ENCODE measurements around the gene TSN.
"Not testable (repeated sequence)": the region's sequence is repeated elsewhere in the genome, so short reads cannot be mapped to it uniquely, and the experiment has no call there.

The TSN gene

DNA sequence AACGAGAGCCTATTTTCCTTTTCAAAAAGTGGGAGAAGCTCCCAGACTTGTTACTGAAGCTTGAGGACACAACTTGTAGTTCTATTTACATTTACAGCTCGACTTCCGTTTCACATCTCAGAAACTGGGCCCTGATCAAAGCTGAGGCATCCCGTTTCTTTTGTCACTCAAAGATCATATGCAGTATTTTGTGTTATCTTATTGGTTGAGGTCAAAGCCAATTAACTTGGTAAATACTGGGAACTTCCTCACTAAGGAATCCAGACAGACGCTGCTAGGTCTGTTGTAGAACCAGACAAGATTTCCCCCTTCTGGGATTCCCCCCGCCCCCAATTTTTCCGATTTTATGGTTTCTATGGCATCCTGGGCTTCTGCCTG is 50.3 kb downstream of the TSN start:
- H3K27me3 ChIP-seq (ENCODE audit: insufficient read depth, poor library complexity, severe bottlenecking) = no peaks in the 10 kb centered on the region
- H3K27ac ChIP-seq (replicated peaks) = no peak overlapping the region
- H3K4me3 ChIP-seq (replicated peaks; ENCODE audit: insufficient read depth, low read length) = no peak overlapping the region
- DNase-seq (ENCODE audit: low read depth in 1 of 2, low spot score in 1 of 2) = no peak
- no peak for TF ChIP-seq GABPA (IDR thresholded peaks at IDR 0.05; ENCODE audit: low read depth)
- TF ChIP-seq REST (IDR thresholded peaks at IDR 0.05; ENCODE audit: insufficient replicate concordance, low read depth) = no peak
- TF ChIP-seq SPI1 (IDR thresholded peaks at IDR 0.05; ENCODE audit: borderline replicate concordance, low read depth) = no peak
- no peak for TF ChIP-seq POLR2AphosphoS5 (IDR thresholded peaks at IDR 0.05; ENCODE audit: low read depth)
- no peak for TF ChIP-seq CTCF (IDR thresholded peaks at IDR 0.05; ENCODE audit: insufficient read depth, low read length)

DNA sequence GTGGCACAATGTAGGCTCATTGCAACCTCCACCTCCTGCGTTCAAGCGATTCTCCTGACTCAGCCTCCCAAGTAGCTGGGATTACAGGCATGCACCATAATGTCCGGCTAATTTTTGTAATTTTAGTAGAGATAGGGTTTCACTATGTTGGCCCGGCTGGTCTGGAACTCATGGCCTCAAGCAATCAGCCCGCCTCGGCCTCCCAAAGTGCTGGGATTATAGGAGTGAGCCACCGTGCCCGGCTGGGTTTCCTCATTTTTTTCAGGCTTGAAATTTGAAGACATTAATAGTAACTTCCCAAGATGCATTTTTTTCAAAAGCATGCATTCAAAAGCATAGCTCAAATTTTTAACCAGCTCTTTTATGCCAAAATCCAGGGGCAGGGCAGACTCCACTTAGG is 52.3 kb downstream of the TSN start:
- not testable (repeated sequence) for H3K27me3 ChIP-seq (ENCODE audit: insufficient read depth, poor library complexity, severe bottlenecking); DNase-seq (ENCODE audit: low read depth in 1 of 2, low spot score in 1 of 2); H3K4me3 ChIP-seq (replicated peaks; ENCODE audit: insufficient read depth, low read length); H3K27ac ChIP-seq (replicated peaks)

GRCh38 chr2:121809607-121810006 is 54.2 kb downstream of the TSN start:
- no peak overlapping the region for H3K4me3 ChIP-seq (replicated peaks; ENCODE audit: insufficient read depth, low read length)
- no peak for TF ChIP-seq CTCF (IDR thresholded peaks at IDR 0.05; ENCODE audit: insufficient read depth, low read length)
- no peak for TF ChIP-seq POLR2AphosphoS5 (IDR thresholded peaks at IDR 0.05; ENCODE audit: low read depth)
- TF ChIP-seq REST (IDR thresholded peaks at IDR 0.05; ENCODE audit: insufficient replicate concordance, low read depth) = no peak
- TF ChIP-seq SPI1 (IDR thresholded peaks at IDR 0.05; ENCODE audit: borderline replicate concordance, low read depth) = no peak
- no peak for TF ChIP-seq GABPA (IDR thresholded peaks at IDR 0.05; ENCODE audit: low read depth)
- DNase-seq (ENCODE audit: low read depth in 1 of 2, low spot score in 1 of 2) = no peak
- H3K27ac ChIP-seq (replicated peaks) = no peak overlapping the region
- H3K27me3 ChIP-seq (ENCODE audit: insufficient read depth, poor library complexity, severe bottlenecking) = no peaks in the 10 kb centered on the region

- DNase-seq (ENCODE audit: low read depth in 1 of 2, low spot score in 1 of 2) = peak in 1 of 2 experiments; percentile 66
- no peak overlapping the region for H3K4me3 ChIP-seq (replicated peaks; ENCODE audit: insufficient read depth, low read length)
- H3K27me3 ChIP-seq (ENCODE audit: insufficient read depth, poor library complexity, severe bottlenecking) = no peaks in the 10 kb centered on the region
- no peak overlapping the region for H3K27ac ChIP-seq (replicated peaks)
- no peak for TF ChIP-seq SPI1 (IDR thresholded peaks at IDR 0.05; ENCODE audit: borderline replicate concordance, low read depth)
- TF ChIP-seq REST (IDR thresholded peaks at IDR 0.05; ENCODE audit: insufficient replicate concordance, low read depth) = no peak
- TF ChIP-seq CTCF (IDR thresholded peaks at IDR 0.05; ENCODE audit: insufficient read depth, low read length) = peak; percentile 47
- no peak for TF ChIP-seq GABPA (IDR thresholded peaks at IDR 0.05; ENCODE audit: low read depth)
- no peak for TF ChIP-seq POLR2AphosphoS5 (IDR thresholded peaks at IDR 0.05; ENCODE audit: low read depth)
These were observed 55.8 kb downstream of the TSN start for GRCh38 chr2:121810959-121811853.

DNA sequence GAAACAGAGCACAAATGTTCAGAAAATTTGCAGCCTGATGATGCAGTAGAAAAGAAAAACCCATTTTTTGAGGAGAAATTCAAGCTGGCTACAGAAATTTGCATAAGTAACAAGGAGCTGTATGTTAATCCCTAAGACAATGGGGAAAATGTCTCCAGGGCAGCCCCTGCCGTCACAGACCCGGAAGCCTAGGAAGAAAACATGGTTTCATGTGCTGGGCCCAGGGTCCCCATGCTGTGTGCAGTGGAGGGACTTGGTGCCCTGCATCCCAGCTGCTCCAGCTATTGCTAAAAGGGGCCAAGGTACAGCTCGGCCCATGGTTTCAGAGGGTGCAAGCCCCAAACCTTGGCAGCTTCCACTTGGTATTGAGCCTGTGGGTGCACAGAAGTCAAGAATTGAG is 57.6 kb downstream of the TSN start:
- H3K27me3 ChIP-seq (ENCODE audit: insufficient read depth, poor library complexity, severe bottlenecking); H3K4me3 ChIP-seq (replicated peaks; ENCODE audit: insufficient read depth, low read length); DNase-seq (ENCODE audit: low read depth in 1 of 2, low spot score in 1 of 2); H3K27ac ChIP-seq (replicated peaks): not testable (repeated sequence)
